Heart left ventricle (tissue), 13 donors: ENCODE data around the gene PRXL2B.

Experiments used
- CTCF ChIP-seq, 12 donors: fragments of 200-600 bp; sonication (generic) in 4 of 12; IDR thresholded peaks; one replicate each; pipeline versions ENCODE4 v1.5.0 to v1.8.0; 2018 to 2022; ENCODE audit warnings: antibody characterized with exemption in 12 of 12, mild to moderate bottlenecking in 5 of 12
- POLR2A ChIP-seq, 2 donors: fragments of 450-650 bp; IDR thresholded peaks; one replicate each; pipeline ENCODE4 v1.6.1; 2017; ENCODE audit warnings: antibody characterized with exemption in 2 of 2, mild to moderate bottlenecking in 2 of 2, moderate library complexity in 2 of 2
- donor health status: ischemic (EF 13 %, LVEDD 7.1; RV severe dilation, severe dysfunction).
- donor health status: DM: no; HTN: yes; CAD: no.
- donor health status: DM: no; HTN: no; CAD: no.
- donor health status: ischemic (EF 25% LVEDD 6.9; RV normal size, moderate dysfunction).
- donor health status: ischemic (EF 25% LVEDD 5.7; RV mildly dilated, moderate dysfunction).
- donor health status: ischemic (EF 35%, LVEDD 5.7; RV mildly dilated, moderate dysfunction).
- donor health status: nonischemic (EF 11% LVEDD 7.7; RV severe dilation, severe dysfunction).
- donor health status: DM: yes; HTN: yes; CAD: no.
- donor health status: PGD.
- donor health status: ischemic (EF 29% LVEDD 5.4; RV normal size, mild dysfunction).
- donor health status: nonischemic (EF 23%, LVEDD 6.1; RV moderate dilation, normal function).

GRCh38 chr1:2630498-2631135 is 44.0 kb downstream of the PRXL2B start:
- TF ChIP-seq CTCF (IDR thresholded peaks at IDR 0.05) (no peak), POLR2A (IDR thresholded peaks at IDR 0.05) (no peak)
